SK-N-SH treated with all-trans-retinoic acid at 6 μM for 48 hours (cell line): ENCODE data around the gene POT1.

Experiments used
- ATAC-seq: fragments of 200-7000 bp; cut with Tn5 transposase; 3 replicates; pipeline ENCODE4 v1.9.1; 2020; ENCODE audit warnings: mild to moderate bottlenecking, moderate library complexity
- ARNTL ChIP-seq: fragments of 450-650 bp; formaldehyde crosslinking; IDR thresholded peaks from 2 replicates; pipeline ENCODE4 v1.5.0; 2020; ENCODE audit warnings: low read depth, mild to moderate bottlenecking, moderate library complexity, borderline replicate concordance
- BACH2 ChIP-seq: fragments of 250-450 bp; sonication (Bioruptor Pico); IDR thresholded peaks from 2 replicates; pipeline ENCODE4 v1.9.0; 2021; ENCODE audit warnings: mild to moderate bottlenecking, borderline replicate concordance
- CSDC2 ChIP-seq: fragments of 250-450 bp; sonication (Bioruptor Pico); IDR thresholded peaks from 2 replicates; pipeline ENCODE4 v1.5.0; 2020; ENCODE audit warnings: mild to moderate bottlenecking, moderate library complexity
- ESRRG ChIP-seq: fragments of 250-450 bp; sonication (Bioruptor Pico); IDR thresholded peaks from 2 replicates; pipeline ENCODE4 v1.6.1; 2021; ENCODE audit warnings: mild to moderate bottlenecking
- GLIS3 ChIP-seq: fragments of 250-450 bp; sonication (Bioruptor Pico); IDR thresholded peaks from 2 replicates; pipeline ENCODE4 v1.5.0; 2020; ENCODE audit warnings: mild to moderate bottlenecking, moderate library complexity
- OSR1 ChIP-seq: fragments of 250-450 bp; sonication (Bioruptor Pico); IDR thresholded peaks from 2 replicates; pipeline ENCODE4 v1.8.0; 2022; ENCODE audit warnings: moderate library complexity, mild to moderate bottlenecking, inconsistent platforms
- PPARA ChIP-seq: fragments of 250-450 bp; sonication (Bioruptor Pico); IDR thresholded peaks from 2 replicates; pipeline ENCODE4 v1.5.0; 2020; ENCODE audit warnings: mild to moderate bottlenecking, borderline replicate concordance
- RARB ChIP-seq: fragments of 250-450 bp; sonication (Bioruptor Pico); IDR thresholded peaks from 2 replicates; pipeline ENCODE4 v1.8.0; 2021; ENCODE audit warnings: mild to moderate bottlenecking, moderate library complexity
- SNAI2 ChIP-seq: fragments of 250-450 bp; sonication (Bioruptor Pico); IDR thresholded peaks from 2 replicates; pipeline ENCODE4 v1.5.0; 2020; ENCODE audit warnings: mild to moderate bottlenecking, moderate library complexity
- TCF4 ChIP-seq: fragments of 250-450 bp; sonication (Bioruptor Pico); IDR thresholded peaks from 2 replicates; pipeline ENCODE4 v1.8.0; 2021; ENCODE audit warnings: mild to moderate bottlenecking, moderate library complexity, borderline replicate concordance
- TOX ChIP-seq: fragments of 250-450 bp; sonication (Bioruptor Pico); IDR thresholded peaks from 2 replicates; pipeline ENCODE4 v1.8.0; 2021; ENCODE audit warnings: mild to moderate bottlenecking, moderate library complexity, borderline replicate concordance
- ZC3H10 ChIP-seq: fragments of 250-450 bp; sonication (Bioruptor Pico); IDR thresholded peaks from 2 replicates; pipeline ENCODE4 v1.5.1; 2021; ENCODE audit warnings: mild to moderate bottlenecking, moderate library complexity
- ZFP3 ChIP-seq: fragments of 250-450 bp; sonication (Bioruptor Pico); IDR thresholded peaks from 2 replicates; pipeline ENCODE4 v1.5.0; 2020; ENCODE audit warnings: mild to moderate bottlenecking, moderate library complexity
- ZFP30 ChIP-seq: fragments of 450-650 bp; formaldehyde crosslinking; IDR thresholded peaks from 2 replicates; pipeline ENCODE4 v1.5.0; 2022; ENCODE audit warnings: mild to moderate bottlenecking, moderate library complexity
- ZNF565 ChIP-seq: fragments of 450-650 bp; formaldehyde crosslinking; conservative IDR thresholded peaks from 2 replicates; pipeline ENCODE4 v1.5.0; 2020; ENCODE audit warnings: low read depth, mild to moderate bottlenecking, moderate library complexity
- ZNF70 ChIP-seq: fragments of 450-650 bp; formaldehyde crosslinking; IDR thresholded peaks from 2 replicates; pipeline ENCODE4 v1.5.0; 2020; ENCODE audit warnings: mild to moderate bottlenecking, moderate library complexity
- ZNF8 ChIP-seq: fragments of 450-650 bp; formaldehyde crosslinking; IDR thresholded peaks from 2 replicates; pipeline ENCODE4 v1.5.0; 2020; ENCODE audit warnings: mild to moderate bottlenecking, moderate library complexity
- TF ChIP-seq, protein P1 (sequence below): fragments of 250-450 bp; sonication (Bioruptor Pico); IDR thresholded peaks from 2 replicates; pipeline ENCODE4 v1.5.0; 2020; ENCODE audit warnings: mild to moderate bottlenecking, moderate library complexity
- TF ChIP-seq, protein P2 (sequence below): fragments of 250-450 bp; sonication (Bioruptor Pico); IDR thresholded peaks from 2 replicates; pipeline ENCODE4 v1.8.0; 2020; ENCODE audit warnings: mild to moderate bottlenecking, moderate library complexity, borderline replicate concordance
- TF ChIP-seq, protein P3 (sequence below): fragments of 250-450 bp; sonication (Bioruptor Pico); IDR thresholded peaks from 2 replicates; pipeline ENCODE4 v1.5.1; 2020; ENCODE audit warnings: low read depth, mild to moderate bottlenecking, moderate library complexity
- TF ChIP-seq, protein P4 (sequence below): fragments of 250-450 bp; sonication (Bioruptor Pico); IDR thresholded peaks from 2 replicates; pipeline ENCODE4 v1.8.0; 2021; ENCODE audit warnings: low read depth, mild to moderate bottlenecking, moderate library complexity, borderline replicate concordance

POT1 gene

DNA sequence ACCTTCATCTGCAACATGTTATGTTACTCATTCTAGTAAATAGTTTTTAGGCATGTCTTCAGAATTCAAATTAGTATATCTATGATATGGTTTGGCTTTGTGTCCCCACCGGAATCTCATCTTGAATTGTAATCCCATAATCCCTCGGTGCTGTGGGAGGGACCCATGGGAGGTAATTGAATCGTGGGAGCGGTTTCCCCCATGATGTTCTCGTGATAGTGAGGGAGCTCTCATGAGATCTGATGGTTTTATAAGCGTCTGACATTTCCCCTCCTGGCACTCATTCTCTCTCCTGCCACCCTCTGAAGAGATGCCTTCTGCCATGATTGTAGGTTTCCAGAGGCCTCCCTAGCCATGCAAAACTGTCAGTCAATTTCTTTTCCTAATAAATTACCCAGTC, 143.6 kb downstream of the POT1 start:
- no peak for ATAC-seq
- TF ChIP-seq GLIS3 (CRISPR knock-in tag): no peak
- no peak for TF ChIP-seq PPARA
- TF ChIP-seq OSR1: no peak
- no peak for TF ChIP-seq ZFP30 (CRISPR knock-in tag)
- TF ChIP-seq RARB (CRISPR knock-in tag): no peak
- no peak for TF ChIP-seq TOX (CRISPR knock-in tag)
- TF ChIP-seq ZC3H10 (CRISPR knock-in tag): no peak
- TF ChIP-seq ARNTL (CRISPR knock-in tag): no peak
- no peak for TF ChIP-seq CSDC2 (CRISPR knock-in tag)
- TF ChIP-seq ZNF565: no peak
- TF ChIP-seq, protein P1, sequence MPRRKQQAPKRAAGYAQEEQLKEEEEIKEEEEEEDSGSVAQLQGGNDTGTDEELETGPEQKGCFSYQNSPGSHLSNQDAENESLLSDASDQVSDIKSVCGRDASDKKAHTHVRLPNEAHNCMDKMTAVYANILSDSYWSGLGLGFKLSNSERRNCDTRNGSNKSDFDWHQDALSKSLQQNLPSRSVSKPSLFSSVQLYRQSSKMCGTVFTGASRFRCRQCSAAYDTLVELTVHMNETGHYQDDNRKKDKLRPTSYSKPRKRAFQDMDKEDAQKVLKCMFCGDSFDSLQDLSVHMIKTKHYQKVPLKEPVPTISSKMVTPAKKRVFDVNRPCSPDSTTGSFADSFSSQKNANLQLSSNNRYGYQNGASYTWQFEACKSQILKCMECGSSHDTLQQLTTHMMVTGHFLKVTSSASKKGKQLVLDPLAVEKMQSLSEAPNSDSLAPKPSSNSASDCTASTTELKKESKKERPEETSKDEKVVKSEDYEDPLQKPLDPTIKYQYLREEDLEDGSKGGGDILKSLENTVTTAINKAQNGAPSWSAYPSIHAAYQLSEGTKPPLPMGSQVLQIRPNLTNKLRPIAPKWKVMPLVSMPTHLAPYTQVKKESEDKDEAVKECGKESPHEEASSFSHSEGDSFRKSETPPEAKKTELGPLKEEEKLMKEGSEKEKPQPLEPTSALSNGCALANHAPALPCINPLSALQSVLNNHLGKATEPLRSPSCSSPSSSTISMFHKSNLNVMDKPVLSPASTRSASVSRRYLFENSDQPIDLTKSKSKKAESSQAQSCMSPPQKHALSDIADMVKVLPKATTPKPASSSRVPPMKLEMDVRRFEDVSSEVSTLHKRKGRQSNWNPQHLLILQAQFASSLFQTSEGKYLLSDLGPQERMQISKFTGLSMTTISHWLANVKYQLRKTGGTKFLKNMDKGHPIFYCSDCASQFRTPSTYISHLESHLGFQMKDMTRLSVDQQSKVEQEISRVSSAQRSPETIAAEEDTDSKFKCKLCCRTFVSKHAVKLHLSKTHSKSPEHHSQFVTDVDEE (CRISPR knock-in tag): no peak
- TF ChIP-seq, all 23 proteins: peak for 0

DNA sequence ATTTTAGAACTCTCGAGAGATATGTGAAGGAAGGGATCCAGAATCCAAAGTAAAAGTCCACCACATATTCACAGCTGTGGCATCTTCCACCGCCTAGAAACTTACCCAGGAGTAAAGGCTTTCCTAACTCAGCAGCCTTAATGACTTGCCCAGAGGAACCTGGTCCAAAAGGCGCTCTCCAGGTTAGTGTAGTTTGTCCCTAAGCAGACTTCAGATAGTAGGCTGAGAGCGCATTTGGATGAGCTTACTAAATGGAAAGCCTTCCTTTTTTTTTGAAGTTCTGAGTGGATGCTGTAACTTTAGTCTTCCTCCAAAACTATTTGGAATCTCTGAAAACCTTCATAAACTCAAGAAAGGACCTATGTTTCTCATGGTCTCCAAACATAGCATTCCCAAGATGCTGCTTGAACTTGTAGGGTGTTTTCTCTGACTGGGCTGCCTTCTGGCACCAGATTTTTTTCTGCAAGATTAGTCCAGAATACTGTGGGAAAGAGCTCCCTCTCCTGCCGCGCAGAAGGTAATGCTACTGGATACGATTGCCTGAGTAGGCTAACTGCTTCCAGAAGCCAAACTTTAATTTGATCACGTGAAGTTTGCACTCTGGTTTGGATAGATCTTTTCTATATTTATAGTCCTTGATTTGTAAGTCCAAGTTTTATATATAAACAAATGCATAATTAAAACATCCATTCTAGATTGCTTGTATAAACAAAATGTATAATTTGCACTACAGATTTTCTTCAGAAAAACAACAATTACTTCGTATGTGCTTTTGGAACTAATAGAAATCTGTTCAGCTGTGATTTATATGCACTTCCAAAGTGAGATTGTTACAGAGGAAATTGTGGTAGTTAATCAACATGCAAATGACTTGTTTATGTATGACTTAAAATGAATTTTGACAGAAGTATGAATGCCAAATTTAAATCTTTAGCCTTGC, 144.5 kb downstream of the POT1 start:
- 0 out of 2 replicates have a peak, but pooled peaks have one; percentile 11 for TF ChIP-seq TCF4
- TF ChIP-seq ZNF8 (CRISPR knock-in tag): no peak
- TF ChIP-seq ZFP3: no peak
- no peak for TF ChIP-seq RARB (CRISPR knock-in tag)
- no peak for TF ChIP-seq ZNF565
- no peak for TF ChIP-seq ARNTL (CRISPR knock-in tag)
- ATAC-seq: peak; percentile 99

DNA sequence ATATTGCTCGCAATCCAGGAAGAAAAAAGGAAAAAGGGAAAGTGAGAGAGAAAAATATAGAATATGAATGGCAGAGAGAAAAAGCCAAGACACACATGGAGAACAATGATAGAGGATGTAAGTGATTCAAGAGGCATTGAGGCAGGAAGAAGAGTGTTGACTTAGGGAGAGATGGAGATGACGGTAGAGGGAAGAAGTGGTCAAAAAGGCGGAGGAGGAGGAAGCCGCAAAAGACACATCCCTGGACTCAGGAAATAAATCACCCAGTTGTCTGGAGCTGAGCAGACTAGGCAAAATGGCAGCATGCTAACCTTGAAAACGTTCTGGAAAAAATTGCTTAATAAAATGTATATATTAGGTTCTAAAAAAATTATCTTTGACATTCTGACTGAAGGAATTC, 146.4 kb downstream of the POT1 start:
- ATAC-seq: no peak
- TF ChIP-seq ESRRG (CRISPR knock-in tag): no peak
- TF ChIP-seq ARNTL (CRISPR knock-in tag): no peak
- TF ChIP-seq RARB (CRISPR knock-in tag): no peak
- TF ChIP-seq, protein P2, sequence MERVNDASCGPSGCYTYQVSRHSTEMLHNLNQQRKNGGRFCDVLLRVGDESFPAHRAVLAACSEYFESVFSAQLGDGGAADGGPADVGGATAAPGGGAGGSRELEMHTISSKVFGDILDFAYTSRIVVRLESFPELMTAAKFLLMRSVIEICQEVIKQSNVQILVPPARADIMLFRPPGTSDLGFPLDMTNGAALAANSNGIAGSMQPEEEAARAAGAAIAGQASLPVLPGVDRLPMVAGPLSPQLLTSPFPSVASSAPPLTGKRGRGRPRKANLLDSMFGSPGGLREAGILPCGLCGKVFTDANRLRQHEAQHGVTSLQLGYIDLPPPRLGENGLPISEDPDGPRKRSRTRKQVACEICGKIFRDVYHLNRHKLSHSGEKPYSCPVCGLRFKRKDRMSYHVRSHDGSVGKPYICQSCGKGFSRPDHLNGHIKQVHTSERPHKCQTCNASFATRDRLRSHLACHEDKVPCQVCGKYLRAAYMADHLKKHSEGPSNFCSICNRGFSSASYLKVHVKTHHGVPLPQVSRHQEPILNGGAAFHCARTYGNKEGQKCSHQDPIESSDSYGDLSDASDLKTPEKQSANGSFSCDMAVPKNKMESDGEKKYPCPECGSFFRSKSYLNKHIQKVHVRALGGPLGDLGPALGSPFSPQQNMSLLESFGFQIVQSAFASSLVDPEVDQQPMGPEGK (CRISPR knock-in tag): no peak
- no peak for TF ChIP-seq ZNF70 (CRISPR knock-in tag)
- no peak for TF ChIP-seq ZFP3
- TF ChIP-seq SNAI2: no peak
- no peak for TF ChIP-seq TOX (CRISPR knock-in tag)
- TF ChIP-seq, protein P3, sequence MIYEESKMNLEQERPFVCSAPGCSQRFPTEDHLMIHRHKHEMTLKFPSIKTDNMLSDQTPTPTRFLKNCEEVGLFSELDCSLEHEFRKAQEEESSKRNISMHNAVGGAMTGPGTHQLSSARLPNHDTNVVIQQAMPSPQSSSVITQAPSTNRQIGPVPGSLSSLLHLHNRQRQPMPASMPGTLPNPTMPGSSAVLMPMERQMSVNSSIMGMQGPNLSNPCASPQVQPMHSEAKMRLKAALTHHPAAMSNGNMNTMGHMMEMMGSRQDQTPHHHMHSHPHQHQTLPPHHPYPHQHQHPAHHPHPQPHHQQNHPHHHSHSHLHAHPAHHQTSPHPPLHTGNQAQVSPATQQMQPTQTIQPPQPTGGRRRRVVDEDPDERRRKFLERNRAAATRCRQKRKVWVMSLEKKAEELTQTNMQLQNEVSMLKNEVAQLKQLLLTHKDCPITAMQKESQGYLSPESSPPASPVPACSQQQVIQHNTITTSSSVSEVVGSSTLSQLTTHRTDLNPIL (CRISPR knock-in tag): no peak
- TF ChIP-seq BACH2 (CRISPR knock-in tag): no peak
- TF ChIP-seq, protein P4, sequence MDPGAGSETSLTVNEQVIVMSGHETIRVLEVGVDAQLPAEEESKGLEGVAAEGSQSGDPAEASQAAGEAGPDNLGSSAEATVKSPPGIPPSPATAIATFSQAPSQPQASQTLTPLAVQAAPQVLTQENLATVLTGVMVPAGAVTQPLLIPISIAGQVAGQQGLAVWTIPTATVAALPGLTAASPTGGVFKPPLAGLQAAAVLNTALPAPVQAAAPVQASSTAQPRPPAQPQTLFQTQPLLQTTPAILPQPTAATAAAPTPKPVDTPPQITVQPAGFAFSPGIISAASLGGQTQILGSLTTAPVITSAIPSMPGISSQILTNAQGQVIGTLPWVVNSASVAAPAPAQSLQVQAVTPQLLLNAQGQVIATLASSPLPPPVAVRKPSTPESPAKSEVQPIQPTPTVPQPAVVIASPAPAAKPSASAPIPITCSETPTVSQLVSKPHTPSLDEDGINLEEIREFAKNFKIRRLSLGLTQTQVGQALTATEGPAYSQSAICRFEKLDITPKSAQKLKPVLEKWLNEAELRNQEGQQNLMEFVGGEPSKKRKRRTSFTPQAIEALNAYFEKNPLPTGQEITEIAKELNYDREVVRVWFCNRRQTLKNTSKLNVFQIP (CRISPR knock-in tag): no peak
- no peak for TF ChIP-seq ZNF565
